GM21526 (cell line): Measurements from ENCODE around the gene EFEMP2.
"Not testable (repeated sequence)": the region's sequence is repeated elsewhere in the genome, so short reads cannot be mapped to it uniquely, and the experiment has no call there.

Experiments
- ATAC-seq: cut with Tn5 transposase; IDR thresholded peaks from one replicate; pipeline ENCODE4 v1.9.1; 2021; ENCODE audit warnings: moderate library complexity; ENCODE audit not compliant: unreplicated experiment, low FRiP score

Gene EFEMP2

DNA sequence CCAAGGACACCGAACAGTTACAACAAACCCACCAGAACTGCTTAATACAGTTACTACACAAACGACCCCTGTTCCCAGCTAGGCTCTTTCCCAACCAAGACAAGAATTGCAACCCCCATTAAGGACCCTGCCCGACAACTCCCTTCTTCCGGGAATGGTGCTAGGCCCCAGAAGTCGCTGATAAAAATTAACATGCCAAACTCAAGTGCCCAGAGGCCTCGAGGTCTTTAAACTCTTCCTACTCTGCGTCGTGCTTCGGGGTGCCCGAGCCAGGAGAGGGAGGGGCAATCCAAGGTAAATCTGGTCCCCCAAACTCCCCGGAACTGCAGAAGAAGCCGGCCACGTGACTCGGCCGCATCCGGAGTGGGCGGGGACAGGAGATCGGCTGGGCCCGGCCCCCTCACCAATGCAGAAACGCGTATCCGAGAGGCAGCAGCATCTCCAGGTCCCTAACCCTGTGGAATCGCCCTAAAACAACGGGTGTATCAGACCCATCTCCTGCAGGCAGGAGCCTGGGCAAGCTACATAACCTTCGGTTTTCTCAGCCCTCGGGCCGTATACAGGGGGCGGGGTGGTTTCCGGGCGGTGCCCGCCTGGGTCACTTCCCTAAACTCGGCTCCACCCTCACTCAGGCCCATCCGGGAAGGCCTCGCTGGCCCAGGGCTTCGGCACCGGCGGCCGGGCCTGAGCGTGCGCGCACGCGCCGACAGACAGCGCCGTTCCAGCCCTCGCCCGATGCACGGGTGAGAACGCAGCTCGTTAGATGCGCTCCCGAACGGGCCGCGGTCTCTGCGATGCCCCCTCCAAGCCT, 15.7 kb downstream of the EFEMP2 start:
- no peak for ATAC-seq

DNA sequence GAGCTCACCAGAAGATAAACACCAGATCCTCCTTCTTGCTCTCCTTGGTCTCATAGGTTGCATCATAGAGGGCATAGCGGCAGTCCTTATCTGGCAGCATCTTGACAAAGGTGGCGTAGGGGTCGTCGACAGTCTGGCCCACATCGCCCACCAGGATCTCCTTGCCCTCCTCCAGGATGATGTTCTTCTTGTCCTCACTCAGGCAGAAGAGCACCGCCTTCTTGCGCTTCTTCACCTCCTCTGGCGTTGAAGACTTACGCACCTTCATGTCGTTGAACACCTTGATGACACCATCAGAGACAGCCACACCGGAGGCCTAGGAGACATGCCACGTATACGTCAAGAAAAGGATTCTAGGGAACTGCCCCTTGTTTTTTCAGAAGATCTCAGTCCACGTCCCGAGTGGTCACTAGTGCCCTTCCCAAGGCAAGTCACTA, 16.7 kb downstream of the EFEMP2 start:
- ATAC-seq: no peak

DNA sequence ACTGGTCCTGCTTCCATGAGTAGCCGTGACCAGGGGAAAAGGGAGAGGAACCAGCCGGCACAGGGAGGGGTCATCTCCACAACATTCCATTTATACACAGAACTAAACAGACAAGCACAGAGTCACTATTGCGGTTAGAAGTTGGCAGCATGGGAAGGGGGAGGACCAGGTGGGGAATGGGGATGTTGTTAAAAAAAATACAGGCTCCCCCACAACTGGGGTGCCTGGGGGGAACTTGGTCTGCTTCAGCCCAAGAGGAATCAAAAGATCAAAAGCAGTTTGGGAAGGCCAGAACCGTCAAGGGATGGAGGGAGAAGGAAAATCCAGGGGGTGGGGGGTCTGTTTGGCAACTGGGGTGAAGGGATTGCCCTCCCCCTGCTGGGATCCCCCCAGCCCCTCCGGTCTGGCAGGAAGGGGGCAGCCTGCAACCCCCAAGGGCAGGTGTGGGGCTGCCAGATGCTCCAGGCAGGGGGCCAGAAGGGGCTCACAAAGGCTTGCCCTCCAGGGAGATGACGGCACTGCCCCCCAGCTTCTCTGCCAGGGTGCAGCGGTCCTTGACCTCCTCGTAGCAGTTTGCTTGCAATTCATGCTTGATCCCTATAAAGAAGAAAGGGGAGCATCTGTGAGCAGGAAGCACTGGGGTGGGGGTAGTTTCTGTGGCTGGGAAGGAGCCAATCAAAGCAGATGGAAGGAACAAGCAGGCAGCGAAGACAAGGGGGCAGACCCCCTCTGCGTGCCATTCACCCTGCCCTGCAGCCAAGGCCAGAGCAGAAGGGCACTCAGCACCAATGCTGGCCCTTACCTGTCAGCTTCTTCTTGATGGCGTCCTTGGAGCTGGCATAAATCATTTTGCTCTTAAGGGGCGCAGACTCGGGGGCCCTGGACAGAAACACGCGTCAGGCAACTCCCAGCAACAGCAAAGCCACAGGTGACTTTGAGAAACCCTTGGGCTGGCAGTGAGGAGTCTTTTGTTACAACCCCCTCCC, 17.5 kb downstream of the EFEMP2 start:
- no peak for ATAC-seq

DNA sequence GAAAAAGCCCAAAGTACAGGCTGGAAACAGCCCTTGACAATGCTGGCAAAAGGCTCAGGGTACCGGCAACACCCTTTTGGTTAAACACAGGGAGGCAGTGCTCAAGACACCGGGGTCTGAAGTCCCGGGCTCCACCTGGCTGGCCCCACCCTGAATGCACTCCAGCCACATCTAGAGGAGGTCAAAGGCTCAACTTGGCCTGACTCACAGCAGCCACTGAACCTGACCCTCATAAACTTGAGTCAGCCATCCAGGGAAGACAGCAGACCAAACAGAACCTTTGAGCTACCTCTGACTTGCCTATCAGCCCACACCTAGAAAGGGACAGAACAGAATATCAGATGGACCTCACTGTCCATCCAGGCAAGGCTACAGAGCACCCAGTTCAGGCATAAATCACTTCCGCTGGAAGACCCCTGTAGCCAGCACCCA, 18.4 kb downstream of the EFEMP2 start:
- no peak for ATAC-seq

DNA sequence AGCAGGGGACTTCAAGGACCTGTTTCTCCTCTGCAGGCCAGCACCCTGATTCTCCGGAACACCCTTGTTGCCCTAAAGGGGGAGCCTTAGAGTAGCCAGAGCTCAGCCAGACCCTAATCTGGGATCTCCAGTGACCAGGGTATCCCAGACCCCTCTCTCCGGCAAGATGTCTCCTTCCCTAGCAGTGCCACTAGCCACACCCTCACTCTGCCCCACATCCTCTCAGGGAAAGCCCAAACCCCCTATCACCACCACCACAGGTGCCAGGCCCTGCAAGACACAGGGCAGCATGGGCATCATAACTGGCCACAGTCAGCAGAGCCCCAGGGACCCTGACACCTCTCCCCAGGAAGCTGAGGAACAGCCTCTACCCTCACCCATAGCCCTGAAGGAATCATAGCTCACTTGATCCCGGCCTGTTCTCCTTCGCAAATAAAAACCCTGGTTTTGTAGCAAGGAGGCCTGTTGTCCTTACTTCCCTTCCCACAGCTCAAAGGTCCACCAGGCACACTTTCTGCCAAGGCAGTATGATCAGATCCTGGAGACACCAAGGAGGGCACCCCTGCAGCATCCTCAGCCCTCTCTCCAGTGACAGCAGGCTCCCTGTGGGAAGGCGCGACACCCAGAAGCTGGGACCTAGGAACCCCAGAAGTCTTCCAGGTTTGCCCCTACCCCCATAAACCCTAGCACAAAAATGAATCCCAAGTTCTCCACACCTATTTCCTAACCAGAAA, 19.2 kb downstream of the EFEMP2 start:
- no peak for ATAC-seq

DNA sequence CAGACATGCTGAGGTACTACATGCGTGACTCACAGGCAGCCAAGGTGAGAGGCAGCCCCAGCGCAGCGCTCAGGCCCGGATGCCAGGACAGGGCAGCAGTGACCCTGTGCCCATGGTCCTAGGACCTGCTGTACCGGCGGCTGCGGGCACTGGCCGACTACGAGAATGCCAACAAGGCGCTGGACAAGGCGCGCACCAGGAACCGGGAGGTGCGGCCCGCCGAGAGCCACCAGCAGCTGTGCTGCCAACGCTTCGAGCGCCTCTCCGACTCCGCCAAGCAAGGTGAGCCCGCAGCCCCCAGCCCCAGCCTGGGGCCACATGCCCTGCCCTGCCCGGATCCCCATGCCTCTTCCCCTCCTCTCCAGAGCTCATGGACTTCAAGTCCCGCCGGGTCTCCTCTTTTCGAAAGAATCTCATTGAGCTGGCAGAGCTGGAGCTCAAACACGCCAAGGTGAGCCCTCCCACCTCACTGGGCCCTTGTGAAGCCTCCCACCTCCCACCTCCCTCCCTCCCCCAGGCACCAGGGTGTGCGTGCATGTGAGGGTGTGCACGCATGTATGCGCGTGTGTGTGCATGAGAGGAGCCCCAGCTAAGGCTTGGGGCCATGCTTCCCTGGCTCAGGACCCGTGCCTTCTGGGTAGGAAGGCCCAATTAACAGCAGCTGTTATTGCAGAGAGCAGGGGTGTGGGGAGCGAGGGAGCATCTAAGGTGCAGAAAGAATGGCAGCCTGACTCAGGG, 19.9 kb downstream of the EFEMP2 start:
- ATAC-seq: no peak

DNA sequence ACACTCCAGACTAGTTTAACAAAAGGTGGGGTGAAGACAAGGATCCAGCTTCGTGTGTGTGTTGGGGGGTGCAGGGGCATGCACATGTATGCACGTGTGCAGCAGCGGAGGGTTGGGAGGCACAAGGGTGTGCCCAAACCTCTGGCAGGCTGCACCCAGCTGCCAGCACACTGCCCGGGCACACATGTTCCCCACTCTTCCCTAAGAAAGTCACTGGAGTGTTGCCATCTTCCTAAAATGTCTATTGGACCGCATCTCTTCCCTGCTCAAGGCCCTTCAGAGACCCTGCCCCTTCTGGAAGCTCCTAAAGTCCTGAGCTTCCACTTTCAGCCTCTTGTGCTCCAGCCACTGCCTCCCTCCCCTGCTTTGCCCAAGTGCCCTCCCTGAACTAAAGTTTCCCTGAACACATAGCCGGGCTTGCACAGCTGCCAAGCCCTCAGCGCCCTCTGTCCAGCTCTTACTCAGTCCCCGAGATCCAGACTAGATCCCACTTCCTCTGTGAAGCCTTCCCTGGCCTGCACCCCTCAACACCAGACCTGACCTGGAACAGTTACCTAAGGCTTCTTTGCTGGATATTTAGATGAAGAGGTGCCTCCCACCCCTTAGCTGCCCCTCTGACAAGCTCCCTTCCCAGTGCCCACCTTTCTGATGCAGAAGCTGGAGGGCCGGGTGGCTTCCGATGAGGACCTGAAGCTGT, 20.6 kb downstream of the EFEMP2 start:
- no peak for ATAC-seq

DNA sequence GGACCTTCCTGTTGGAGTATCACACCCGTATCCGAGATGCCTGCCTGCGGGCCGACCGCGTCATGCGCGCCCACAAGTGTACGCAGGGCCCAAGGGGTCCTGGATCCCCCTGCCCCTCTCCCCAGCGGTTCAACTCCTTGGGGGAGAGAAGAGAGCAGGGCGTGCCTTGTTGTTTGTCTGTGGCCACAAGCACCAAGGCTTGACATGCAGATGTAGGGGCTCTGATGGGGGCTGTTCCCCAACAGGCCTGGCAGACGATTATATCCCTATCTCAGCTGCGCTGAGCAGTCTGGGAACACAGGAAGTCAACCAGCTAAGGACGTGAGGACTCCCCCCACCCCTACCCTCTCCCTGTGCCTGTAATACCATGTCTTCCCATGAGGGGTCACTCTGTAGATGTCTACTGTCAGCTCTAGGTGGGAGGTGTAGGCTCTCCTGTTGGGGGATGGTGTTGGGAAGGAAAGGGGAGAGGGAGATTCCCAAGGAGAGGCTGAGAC, 21.5 kb downstream of the EFEMP2 start:
- no peak for ATAC-seq

DNA sequence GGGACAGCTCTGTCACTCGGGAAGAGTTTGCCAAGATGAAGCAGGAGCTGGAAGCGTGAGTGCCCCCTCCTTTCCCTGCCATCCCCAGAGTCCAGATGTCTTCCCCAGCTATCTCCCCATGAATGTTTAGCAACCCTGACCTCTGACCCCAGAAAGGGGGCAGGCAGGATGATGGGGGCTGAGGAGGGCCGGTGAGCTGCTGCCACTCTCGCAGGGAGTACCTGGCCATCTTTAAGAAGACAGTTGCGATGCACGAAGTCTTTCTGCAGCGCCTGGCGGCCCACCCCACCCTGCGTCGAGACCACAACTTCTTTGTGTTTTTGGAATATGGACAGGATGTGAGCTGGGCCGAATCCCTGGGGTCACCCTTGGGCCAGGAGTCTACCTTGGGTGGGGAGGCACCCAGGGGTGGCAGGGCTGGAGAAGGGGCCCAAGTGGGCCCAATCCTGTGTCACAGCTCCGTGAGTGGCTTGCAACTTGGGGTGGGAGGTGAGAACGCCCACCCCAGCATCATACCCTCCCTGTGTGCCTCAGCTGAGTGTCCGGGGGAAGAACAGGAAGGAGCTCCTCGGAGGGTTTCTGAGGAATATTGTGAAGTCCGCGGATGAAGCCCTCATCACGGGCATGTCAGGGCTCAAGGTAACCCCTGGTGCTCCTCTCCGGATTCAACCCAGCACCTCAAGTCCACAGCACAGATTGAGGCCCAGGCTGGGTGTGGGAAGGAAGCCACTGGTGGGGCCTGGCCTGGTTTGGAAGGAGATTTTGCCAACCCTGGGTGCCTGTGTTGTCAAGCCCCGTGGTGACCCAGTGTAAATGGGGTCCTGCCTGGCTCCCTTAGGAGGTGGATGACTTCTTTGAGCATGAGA, 22.1 kb downstream of the EFEMP2 start:
- ATAC-seq: no peak

DNA sequence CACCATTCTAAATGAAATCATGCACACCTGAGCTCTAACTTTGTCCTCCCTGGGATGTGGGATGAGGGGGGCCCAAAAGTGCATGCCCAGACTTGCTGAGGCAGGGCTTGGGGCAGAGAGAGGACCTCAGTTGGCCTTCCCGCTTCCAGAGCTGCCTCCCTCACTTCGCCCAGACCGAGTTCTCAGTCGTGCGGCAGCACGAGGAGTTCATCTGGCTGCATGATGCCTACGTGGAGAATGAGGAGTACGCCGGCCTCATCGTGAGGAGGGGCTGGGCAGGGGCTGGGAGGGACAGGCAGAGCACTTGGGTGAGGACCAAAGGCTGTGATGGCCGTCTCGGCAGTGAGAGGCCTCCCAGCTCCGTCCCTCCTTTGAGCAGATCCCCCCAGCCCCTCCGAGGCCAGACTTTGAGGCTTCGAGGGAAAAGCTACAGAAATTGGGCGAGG, 22.8 kb downstream of the EFEMP2 start:
- ATAC-seq: no peak

DNA sequence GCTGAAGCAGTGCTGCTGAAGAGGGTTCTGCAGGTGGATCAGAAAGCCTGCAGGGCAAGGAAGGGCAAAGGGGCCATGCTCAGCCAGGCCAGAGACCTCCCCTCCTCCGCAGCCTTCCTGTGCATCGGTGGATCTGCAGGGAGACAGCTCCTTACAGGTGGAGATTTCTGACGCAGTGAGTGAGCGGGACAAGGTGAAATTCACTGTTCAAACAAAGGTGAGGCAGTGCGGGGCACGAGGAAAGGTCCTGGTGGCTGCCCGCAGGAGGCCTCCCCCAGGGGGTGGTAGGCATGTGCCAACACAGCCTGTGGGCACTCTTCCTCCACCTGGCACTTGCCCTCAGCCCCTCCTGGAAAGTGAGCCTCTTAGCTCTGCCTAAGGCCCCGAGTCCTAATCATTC, 23.2 kb downstream of the EFEMP2 start:
- no peak for ATAC-seq

DNA sequence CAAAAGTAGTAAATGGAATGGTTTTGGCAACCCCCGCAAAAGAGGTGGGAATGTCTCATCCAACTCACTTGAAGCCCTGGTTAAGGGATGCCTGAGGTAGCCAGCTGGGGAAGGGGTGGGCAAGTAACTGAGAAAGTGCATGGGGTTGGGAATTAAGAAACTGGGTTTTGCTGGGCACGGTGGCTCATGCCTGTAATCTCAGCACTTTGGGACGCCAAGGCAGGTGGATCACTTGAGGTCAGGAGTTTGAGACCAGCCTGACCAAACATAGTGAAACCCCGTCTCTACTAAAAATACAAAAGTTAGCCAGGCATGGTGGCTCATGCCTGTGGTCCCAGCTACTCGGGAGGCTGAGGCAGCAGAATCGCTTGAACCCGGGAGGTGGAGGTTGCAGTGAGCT, 23.9 kb downstream of the EFEMP2 start:
- ATAC-seq: not testable (repeated sequence)

DNA sequence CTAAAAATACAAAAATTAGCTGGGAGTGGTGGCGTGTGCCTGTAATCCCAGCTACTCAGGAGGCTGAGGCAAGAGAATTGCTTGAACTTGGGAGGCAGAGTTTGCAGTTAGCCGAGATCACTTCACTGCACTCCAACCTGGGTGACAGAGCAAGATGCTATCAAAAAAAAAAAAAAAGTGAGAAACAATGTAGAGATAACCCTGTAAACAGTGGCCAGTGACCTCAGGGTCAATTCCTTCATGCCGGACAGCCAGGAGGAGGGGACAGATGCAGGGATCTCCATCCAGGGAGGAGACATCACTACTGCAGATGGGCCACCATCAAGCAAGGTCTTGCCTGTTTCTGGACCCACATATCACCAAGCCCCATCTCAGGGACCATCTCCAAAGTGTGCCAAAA, 24.9 kb downstream of the EFEMP2 start:
- ATAC-seq: no peak

DNA sequence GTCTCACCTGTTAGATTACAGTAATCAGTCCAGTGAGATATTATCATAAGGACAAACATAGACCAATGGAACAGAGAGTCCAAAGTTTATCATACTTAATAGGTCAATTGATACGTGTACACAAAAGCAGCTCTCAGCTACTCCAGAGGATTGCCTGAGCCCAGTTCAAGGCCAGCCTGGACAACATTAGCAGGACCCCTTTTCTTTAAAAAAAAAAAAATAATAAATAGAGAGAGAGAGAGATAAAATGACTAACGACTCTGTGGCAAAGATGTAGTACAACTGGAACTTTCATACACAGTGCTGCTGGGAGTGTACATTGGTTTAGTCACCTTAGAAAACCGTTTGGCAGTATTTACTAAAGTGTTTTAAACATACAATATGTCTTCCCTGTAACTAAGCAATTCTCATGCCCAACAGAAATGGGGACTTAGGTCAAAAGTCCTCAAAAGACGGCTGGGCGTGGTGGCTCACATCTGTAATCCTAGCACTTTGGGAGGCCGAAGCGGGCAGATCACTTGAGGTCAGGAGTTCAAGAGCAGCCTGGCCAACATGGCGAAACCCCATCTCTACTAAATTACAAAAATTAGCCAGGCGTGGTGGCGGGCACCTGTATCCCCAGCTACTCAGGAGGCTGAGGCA, 28.2 kb downstream of the EFEMP2 start:
- no peak for ATAC-seq

DNA sequence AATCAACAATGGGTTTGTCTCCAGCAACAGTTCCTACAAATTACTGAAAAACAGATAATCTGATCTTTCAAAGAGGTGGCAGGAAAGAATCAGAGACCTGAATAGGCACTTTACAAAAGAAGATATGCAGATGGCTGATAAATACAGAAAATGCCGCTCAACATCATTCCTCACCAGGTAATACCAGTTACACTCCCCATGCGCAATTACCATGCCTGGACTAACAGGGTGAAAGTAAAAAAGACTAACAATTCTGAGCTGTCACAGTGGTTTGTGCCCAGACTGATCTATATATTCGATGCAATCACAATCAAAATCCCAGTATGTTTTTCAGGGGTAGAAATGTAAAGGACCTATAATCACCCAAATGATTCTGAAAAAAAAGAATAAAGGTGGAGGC, 28.8 kb downstream of the EFEMP2 start:
- ATAC-seq: no peak

DNA sequence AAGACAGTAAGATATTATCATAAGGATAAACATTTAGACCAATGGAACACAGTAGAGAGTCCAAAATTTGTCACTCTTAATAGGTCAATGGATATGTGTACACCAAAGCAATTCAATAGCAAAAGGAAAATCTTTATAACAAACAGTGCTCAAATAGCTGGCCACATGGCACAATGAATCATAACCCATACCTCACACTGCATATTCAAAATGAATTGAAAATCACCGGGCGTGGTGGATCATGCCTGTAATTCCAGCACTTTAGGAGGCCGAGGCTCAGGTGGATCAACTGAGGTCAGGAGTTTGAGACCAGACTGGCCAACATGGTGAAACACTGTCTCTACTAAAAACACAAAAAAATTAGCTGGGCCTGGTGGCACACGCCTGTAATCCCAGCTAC, 30.5 kb downstream of the EFEMP2 start:
- no peak for ATAC-seq

DNA sequence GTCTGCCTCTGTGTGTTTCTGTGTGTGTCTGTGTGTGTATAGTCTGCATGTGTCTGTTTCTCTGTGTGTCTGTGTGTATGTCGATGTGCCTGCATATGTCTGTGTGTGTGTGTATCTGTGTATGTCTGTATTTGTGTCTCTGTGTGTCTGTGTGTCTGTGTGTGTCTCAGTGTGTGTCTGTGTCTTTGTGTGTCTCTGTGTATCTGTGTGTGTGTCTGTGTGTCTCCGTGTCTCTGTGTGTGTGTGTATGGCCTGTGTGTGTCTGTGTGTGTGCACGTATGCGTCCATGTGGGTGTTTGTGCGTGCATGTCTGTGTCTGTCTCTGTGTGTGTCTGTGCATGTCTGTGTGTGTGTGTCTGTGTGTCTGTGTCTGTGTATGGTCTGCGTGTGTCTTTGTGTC, 38.4 kb downstream of the EFEMP2 start:
- no peak for ATAC-seq
